ENCODE data around the gene PPP2R2D. TPM values are rescaled to one million over a fixed set of nuclear protein-coding genes. Genes with fewer than 3 reads are reported as not detected.

PPP2R2D gene
- total RNA-seq, 1 donor from 2014 or later = 39.1 TPM

DNA sequence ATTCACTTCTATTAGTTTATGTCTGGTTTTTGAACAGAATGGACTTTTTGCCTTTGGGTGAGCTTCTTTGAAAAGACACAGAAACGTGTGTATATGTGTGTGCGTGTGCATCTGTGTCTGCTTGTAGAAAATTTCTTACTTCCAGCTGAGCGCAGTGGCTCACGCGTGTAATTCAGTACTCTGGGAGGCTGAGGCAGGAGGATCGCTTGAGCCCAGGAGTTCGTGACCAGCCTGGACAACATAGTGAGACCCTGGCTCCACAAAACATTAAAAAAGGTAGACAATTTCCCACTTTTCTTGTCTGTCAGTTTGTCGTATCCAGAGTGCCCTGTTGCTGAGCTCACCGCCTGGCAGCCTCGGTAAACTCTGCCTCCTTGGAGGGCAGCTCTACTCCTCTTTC lies 25.4 kb downstream of the PPP2R2D start:
- intact Hi-C loops (cut with micrococcal nuclease) = no loop called here

DNA sequence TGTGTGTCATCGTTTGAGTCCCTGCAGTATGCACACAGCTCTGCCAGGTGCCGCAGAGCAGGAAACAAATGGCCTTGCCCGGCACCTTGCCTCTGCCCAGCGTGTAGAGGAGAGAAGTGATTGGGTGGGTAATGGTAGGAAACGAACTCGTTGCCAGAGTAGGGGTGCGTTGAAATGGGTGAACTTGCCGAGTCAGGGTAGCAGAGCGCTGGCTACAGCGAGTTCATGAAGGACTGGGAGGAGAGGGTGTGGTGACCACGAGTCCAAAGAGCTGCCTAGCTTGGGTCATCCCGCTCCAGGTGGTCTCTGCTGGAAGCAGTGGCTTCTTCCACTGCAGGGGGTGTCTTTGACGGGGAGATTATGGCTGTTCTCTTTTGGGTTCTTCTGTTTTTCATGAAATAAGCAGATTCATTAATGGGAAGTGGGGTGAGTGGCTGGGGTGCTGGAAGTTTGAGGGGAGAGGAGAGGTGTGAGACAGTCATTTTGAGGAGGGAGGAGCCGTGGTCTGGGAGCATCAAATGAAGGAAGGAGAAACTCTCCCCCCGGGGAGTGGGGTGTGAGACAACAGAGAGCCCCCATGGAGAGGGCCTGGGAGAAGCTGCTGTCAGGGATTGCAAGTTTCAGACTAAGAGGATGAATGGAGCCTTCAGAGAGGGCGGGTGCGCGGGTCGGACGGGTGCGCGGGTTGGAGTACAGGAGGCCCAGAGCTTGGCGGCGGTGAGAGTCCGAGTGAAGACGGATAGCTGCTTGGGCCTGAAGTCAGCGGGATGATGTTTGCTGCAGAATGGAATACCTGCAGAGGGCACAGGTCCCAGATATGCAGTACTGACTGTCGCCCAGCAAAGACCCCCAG lies 26.2 kb downstream of the PPP2R2D start:
- intact Hi-C loops (cut with micrococcal nuclease) = no loop called here

DNA sequence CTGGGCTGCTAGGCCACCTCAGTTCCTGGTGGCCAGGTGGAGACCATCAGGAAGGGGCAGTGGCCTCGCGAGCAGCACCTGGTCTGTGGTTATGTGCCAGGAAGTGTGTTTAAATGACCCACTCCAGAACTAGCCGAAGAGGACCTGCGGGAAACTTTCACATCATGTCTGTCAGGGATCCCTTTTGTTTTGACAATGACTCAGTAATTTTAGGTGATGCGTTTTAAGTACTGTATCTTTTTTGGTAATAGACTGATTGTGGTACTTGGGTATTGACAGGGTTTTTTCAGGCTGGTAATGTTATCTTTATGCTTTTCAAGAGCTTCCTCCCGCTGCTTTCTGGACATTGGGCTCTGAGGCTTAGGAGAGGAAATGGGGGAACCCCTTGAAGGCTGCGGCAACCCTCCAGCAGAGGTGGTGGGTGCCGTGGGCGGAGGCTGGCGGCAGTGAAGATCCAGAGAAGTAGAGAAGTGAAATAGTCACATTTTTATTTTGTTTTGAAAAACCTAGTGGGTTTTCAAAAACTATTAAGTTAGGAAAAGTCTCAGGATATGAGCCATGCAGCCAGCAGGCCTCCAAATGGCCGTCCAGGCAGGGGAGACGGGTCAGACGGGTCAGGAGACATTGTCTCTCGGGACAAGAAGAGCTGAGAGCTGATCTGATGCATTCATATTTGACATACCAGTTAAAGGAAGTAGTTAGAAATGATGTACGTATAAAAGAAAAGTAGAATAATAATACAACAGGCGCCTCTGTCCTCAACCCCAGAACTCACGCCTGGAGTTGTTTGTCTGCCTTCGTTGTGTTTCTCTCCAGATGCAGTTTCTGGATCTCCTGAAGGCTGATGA lies 27.7 kb downstream of the PPP2R2D start:
- intact Hi-C loops (cut with micrococcal nuclease) = loop anchor here (1.0 to 2.0 kb wide), 2 partner anchors 24 to 52 kb away; partner anchors contain the start of gene BNIP3

DNA sequence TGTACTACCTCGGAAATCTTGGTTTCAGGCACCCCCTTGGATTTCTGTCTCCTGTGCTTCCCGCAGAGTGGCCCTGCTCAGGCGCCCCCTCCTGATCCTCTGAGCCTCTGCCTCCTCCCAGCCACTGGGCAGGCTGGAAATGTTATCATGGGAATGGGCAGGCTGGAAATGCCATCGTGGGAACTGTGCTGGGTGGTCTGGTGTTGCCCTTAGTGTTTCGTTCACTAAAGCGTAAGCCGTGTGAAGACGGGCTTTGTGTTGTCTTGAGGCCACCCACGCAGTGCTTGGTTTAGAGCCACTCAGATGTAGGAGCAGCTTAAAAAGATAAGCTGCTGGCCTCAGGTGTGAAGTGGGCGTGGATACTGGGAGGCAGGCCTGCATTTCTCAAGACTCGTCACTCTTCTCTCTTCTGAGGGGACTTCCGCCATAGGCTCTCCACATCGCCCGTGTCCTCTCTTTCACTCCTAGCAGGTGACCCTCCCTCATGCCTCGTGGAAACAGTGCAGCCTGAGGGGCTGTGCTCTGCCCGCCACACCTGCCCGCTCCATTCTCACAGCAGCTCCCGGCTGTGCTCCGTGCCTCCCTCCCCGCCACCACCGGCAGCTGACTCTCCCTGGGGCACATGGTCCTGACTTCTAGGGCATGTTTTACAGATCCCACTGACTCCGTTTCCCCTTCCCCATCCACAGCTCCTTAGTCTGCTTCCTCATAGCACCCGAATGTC lies 28.5 kb downstream of the PPP2R2D start:
- intact Hi-C loops (cut with micrococcal nuclease) = loop anchor here (2.0 kb wide), 1 partner anchor 52 kb away; the partner anchor contains the start of gene BNIP3

DNA sequence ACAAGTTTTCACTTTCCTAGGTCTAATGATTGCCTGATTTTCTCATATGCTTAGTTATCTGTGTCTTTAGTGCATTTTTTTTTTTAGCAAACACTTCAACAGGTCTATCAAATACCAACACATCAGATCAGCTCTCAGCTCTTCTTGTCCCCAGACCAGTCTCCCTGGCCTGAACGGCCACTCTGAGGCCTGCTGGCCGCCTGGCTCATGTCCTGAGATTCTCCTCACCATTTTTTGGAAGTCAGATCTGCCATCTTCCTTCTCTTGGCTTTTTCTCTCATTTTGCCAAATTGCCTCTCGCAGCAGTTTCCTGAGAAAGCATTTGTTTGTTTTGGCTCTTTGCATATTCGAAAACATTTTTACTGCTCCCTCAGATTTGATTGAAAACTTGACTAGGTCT lies 29.3 kb downstream of the PPP2R2D start:
- intact Hi-C loops (cut with micrococcal nuclease) = no loop called here

DNA sequence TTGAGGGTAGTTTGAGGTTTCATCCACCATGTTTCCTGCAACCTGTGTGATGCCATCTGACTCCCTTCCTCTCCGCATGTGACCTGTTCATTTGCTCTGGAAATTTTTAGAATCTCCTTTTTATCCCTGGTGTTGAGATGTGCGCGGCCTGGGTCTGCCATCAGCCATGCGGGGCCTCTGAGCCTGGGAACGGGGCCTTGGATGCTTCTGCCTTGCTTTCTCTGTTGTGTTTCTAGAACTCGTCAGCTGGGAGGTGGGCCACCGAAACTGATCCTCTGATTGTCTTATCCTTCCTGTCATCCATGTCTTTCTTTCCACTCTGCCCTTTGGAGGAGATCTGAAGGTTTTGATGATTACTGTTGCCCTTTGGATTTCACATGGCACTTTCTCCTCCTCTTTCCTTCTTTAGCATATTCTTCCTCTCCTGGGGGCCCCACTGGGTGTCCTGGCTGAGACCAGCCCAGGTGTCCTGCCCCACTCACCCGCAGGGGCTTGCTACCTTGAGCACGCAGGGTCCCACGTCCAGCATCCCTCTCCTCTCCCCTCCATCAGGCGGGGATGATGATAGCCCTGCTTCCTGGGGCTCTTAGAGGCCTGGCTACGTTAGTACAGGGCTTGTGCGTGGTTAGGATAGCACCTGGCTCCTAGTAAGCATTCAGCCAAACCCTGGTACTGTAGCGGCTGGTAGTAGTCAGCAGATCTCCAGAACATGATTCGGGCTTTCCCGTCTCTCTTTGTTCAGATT lies 29.9 kb downstream of the PPP2R2D start:
- intact Hi-C loops (cut with micrococcal nuclease) = no loop called here

DNA sequence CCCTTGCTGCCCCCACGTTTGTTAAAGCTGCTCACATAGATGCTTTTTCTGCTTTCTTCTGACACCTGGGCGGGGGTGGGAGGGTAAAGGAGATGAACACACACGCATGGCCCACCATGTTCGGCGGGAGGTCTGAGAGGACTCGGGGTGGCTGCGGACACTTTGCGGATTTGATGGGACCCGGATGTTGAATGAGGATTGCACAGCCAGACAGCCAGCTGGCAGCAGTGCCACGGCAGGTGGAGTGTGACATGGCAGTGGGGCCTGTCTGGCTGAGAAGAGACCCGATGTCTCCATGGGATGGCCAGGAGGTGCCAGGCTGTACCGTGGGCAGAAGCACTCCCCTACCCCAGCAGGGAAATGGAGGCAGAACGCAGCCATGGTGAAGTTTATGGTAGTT lies 31.2 kb downstream of the PPP2R2D start:
- intact Hi-C loops (cut with micrococcal nuclease) = no loop called here

DNA sequence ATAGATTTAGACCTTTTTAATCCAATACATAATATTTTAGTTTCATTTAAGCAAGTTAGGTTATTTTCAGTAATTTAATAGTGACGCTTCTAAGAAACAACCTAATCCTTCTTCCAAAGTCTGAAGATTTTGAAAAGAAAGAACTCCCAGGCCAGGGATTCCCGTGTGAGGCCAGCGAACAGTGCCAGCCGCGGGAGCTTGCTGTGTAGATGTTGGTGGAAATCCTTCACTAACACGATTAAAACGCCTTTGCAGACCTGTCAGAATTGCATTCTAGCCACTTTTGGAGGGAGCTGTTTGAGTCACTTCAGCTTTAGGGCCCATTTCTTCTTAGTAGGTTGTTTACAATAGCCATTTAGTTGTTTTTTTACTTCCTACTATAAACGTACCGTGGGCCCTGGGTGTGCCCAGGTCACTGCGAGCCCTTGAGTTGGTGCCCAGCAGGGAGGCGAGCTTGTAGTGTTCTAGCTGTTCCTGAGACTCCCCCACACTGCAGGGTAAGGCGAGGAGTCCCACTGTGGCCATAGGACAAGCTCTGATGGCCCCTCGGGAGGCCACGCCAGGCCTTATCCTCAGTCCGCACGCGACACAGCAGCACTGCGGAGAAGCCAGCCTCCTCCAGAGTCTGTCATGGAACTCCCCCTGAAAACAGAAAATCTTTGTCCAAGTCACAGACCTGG lies 32.3 kb downstream of the PPP2R2D start:
- intact Hi-C loops (cut with micrococcal nuclease) = no loop called here

DNA sequence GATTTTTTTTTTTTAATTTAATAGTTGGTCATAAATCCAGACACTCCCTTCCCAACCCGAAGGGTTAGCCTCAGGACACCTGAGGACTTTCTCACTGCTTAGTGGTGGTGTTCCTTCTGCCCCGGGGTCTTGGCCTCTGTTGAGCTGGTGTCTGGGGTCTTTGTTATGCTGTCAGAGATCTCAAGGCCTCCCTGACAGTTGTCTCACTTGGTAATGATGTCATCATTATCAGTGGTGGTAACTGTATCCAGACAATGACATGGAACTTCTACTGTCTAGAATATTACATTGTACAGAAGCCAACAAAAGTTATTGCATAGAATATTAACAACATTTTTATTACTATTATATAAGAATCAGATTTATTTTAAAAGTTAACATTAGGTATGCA lies 32.9 kb downstream of the PPP2R2D start:
- intact Hi-C loops (cut with micrococcal nuclease) = no loop called here

DNA sequence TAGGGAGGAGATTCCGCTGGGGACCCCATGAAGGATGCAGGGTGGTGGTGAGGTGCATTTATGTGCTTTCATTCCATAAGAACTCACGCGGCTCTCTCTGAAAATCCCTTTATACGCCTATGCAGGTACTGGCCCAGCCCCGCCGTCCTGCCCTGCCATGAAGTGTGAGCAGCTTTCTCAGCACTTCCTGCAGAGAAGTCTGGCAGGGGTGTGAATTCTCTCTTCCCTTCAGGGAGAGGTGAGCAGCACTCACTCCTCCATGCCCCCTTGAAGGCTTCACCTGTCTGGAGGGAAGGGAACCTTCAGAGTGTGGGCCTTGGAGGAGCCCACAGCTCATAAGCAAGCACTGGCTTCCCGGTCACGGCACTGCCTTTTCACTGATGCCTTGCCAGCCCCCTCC lies 34.0 kb downstream of the PPP2R2D start:
- intact Hi-C loops (cut with micrococcal nuclease) = no loop called here

DNA sequence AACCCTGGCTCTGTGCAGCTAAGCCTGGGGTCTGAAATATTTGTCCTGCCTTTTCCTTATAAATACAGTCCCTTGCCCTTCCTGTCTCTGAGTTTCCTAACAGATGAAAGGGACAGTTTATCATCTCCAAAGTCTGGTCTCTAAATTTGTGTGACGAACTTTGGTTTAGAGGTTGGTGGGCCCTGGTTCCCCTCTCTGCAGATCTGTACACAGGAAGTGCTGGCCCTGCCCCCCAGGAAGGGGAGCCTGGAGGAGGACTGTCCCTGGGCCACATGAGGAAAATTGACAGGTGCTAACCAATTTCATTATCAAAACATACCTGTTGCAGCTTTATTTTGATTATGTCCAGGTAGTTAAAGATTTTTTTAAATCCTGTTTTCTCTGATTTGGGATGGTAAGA lies 34.5 kb downstream of the PPP2R2D start:
- intact Hi-C loops (cut with micrococcal nuclease) = no loop called here

DNA sequence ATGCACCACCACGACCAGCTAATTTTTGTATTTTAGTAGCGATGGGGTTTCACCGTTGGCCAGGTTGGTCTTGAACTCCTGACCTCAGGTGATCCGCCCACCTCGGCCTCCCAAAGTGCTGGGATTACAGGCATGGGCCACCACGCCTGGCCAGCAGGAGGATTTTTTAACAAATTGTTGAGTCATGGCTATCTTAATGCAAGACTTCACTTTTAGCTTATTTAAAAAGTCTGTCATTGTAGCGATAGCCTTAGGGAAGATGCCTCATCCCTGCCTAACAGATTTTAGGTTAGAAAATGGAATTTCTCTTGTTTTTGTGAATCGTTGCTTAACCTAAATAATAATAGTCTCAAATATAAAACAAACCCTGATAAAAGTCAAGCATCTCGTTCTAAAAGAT lies 35.5 kb downstream of the PPP2R2D start:
- intact Hi-C loops (cut with micrococcal nuclease) = no loop called here

DNA sequence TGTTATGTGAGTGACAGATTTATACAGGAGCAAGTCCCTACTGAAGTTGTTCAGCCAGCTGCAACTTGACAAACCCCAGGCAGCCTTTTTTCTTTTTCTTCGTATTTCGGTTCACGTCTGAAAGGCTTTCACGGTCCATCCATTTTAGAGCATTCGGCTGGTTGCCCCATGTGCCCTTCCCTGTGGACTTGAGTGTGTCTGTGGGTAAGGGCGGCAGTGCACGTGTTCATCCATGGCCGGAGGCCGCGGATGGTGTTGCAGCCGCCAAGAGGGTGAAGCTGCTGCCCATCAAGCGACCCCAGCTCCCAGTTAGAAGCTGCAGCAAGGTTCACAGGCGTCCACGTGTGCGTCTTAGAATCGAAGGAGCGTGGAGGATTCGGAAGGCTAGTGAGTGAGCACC lies 35.9 kb downstream of the PPP2R2D start:
- intact Hi-C loops (cut with micrococcal nuclease) = no loop called here

DNA sequence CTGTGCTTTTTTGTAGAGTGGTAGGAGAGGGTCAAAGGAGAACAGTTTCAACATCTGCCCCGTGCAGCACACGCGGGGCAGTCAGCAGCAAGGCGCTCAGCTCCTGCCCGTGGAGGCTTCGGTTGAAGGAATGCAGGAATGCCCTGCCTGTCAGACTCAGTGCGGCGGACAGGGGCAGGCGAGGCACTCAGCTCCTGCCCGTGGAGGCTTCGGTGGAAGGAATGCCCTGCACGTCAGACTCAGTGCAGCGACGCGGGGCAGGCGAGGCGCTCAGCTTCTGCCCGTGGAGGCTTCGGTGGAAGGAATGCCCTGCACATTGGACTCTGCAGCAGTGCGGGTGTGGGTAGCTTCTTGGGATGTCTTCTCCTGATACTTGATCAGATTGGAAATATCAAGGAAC lies 37.0 kb downstream of the PPP2R2D start:
- intact Hi-C loops (cut with micrococcal nuclease) = no loop called here

DNA sequence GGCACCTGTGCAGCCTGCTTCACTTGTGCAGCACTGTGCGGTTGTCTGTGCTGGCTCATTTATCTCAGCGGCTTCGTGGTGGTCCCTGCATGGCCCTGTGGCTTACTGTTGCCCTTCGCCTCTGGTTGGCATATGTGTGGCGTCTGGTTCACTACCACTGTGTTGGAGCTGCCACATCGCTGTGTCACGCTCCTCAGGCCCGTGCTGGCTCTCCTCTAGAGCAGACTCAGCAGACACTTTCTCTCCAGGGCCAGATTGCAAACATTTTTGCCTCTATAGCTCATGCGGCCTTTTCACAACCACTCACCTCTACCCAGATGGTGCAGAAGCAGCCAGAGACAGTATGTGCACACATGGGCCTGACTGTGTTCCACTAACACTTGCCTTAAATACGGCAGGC lies 37.9 kb downstream of the PPP2R2D start:
- intact Hi-C loops (cut with micrococcal nuclease) = no loop called here

DNA sequence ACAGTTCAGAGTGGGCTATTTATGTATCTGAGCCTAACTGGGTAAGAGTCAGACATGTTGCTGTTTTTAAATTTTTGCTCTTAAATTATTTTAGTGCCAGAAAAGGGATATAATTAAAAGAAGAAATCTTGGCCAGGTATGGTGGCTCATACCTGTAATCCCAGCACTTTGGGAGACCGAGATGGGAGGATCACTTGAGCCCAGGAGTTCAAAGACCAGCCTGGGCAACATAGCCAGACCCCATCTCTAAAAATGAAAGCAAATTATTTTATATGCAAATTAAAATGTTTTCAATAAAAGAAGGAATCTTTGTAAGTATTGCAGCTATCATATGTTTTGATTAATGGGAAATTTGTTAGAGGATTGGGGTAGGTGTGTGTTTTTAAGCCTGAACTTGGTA lies 41.6 kb downstream of the PPP2R2D start:
- intact Hi-C loops (cut with micrococcal nuclease) = no loop called here

DNA sequence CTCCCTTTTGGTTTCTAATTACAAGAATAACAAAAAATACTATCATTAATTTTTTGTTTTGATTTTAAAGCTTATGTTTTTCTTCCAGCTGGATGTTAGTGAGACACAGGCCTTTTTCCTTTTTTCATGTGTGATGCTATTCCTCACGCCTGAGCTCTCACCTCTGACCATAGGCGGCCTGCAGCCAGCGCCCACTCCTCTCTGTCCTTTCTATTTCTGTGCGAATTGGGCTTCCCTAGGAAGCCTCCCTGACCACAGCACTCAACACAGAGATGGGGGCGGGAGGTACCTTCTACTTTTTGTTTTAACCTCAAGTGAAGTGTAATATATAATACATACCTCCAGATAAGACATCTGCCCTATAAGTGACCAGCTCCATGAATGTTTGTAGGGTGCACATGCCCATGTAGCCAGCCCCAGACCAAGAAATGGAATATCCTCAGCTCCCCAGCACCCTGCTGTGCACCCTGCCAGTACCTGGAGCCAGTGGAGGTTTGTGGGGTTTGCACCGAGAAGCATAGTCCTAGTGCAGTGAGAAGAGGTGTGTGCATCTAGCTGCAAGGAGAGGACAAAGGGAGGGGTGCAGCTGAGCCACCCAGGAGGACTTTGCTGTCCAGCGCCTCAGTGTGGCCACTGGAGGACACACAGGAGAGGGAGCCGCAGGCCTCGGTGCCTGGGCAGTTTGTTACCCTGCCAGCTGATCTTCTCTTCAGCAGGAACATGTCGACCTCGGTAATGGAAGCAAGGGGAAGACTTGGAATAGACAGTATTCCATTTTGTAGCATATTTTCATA lies 42.4 kb downstream of the PPP2R2D start:
- intact Hi-C loops (cut with micrococcal nuclease) = loop anchor here (1.0 kb wide), 1 partner anchor 58 kb away; no protein-coding TSS in a partner anchor

DNA sequence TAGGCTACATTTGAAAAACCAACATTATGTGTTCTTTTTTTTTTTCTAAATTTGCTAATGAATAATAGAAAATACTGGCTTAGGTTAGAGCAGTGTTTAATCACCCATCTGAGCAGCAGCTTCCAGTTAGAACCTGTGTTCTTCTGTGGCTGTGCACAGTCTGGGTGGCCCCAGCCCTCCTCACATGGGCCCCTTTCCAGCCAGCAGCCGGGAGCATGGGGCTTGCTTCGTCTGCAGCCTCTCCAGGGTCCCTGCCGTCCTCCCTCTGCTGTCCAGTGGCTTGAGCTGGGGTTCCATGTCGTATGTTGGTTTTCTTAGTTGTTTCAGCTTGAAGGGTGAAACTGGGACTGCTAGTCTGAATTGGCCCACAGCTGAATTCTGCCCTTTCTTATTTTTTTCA lies 43.6 kb downstream of the PPP2R2D start:
- intact Hi-C loops (cut with micrococcal nuclease) = no loop called here

DNA sequence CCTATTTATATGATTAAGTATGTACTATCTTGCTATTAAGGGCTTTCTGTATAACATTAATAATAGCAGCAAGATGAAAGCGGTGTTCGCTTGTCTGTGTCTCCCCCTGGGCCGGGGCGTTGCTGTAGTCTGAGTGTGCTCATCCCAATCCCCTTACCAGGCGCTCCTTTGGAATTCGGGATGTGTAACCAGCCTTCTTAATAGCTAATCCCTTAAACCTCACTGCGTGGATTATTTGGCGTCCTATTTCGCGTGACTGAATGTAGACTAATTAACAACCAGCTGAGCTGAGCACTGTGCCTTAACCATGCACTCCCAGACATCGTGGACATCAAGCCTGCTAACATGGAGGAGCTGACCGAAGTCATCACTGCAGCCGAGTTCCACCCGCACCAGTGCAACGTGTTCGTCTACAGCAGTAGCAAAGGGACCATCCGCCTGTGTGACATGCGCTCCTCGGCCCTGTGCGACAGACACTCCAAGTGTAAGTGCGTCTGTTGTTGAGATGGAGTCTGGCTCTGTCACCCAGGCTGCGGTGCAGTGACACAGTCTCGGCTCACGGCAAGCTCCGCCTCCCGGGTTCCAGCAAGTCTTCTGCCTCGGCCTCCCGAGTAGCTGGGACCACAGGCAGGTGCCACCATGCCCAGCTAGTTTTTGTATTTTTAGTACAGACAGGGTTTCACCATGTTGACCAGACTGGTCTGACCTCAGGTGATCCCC lies 44.3 kb downstream of the PPP2R2D start:
- intact Hi-C loops (cut with micrococcal nuclease) = no loop called here

All from T-helper 1 cell treated with Interleukin-12 subunit alpha and Interleukin-12 subunit beta and Interleukin-4 antibody, amounts not matched to agents 30 ng/mL and 1 ng/mL, for 36 hours (primary cell).